CD14-positive monocyte (primary cell): ENCODE measurements around the gene FRY. TPM values are rescaled to one million over a fixed set of nuclear protein-coding genes. Genes with fewer than 3 reads are reported as not detected.

Source experiments
- DNase-seq, 3 donors: peaks; one replicate each; pipeline ENCODE4 v3.0.0-alpha.2; 2011 to 2022
- H2AFZ ChIP-seq: 2 replicates; pipeline ENCODE4 v1.6.0; 2012; ENCODE audit warnings: mild to moderate bottlenecking, low read depth, low read length, inconsistent platforms; ENCODE audit not compliant: insufficient read depth, poor library complexity, severe bottlenecking
- H3K27ac ChIP-seq, 2 donors: 1 replicate in 1 of 2; 2 replicates in 1 of 2; pipeline ENCODE4 v1.5.1; 2012 to 2013; ENCODE audit warnings: low read length in 2 of 2, control low read depth in 1 of 2, inconsistent platforms in 1 of 2, low read depth in 1 of 2, mild to moderate bottlenecking in 1 of 2
- H3K27me3 ChIP-seq, 2 donors: one replicate each; pipeline versions ENCODE4 v1.6.0 to v1.6.1; 2011 to 2013; ENCODE audit warnings: low read length in 2 of 2; ENCODE audit not compliant: control insufficient read depth in 2 of 2, insufficient read depth in 2 of 2
- H3K36me3 ChIP-seq, 2 donors: replicated peaks in 1 of 2; 1 replicate in 1 of 2; 2 replicates in 1 of 2; pipeline versions ENCODE4 v1.5.1 to v1.6.1; 2012 to 2013; ENCODE audit warnings: low read length in 2 of 2, control low read depth in 1 of 2, inconsistent platforms in 1 of 2, mild to moderate bottlenecking in 1 of 2; ENCODE audit not compliant: insufficient read depth in 2 of 2, control insufficient read depth in 1 of 2
- H3K4me1 ChIP-seq, 2 donors: 1 replicate in 1 of 2; 2 replicates in 1 of 2; pipeline versions ENCODE4 v1.5.1 to v1.6.1; 2012 to 2013; ENCODE audit warnings: low read length in 2 of 2, control low read depth in 1 of 2, inconsistent platforms in 1 of 2, mild to moderate bottlenecking in 1 of 2, moderate library complexity in 1 of 2; ENCODE audit not compliant: insufficient read depth in 2 of 2, control insufficient read depth in 1 of 2
- H3K4me2 ChIP-seq: replicated peaks from 2 replicates; pipeline ENCODE3; 2012; ENCODE audit warnings: low read length, moderate library complexity, mild to moderate bottlenecking; ENCODE audit not compliant: poor library complexity, severe bottlenecking; ENCODE audit errors: extremely low read depth
- H3K4me3 ChIP-seq, 3 experiments: fragments of 200-600 bp in 1 of 3; sonication (generic) in 1 of 3; replicated peaks in 1 of 3; 1 replicate in 2 of 3; 2 replicates in 1 of 3; pipeline ENCODE4 v1.5.1; 2011 to 2013; ENCODE audit warnings: low read length in 3 of 3, mild to moderate bottlenecking in 3 of 3, control low read depth in 2 of 3, low read depth in 2 of 3, inconsistent platforms in 1 of 3, moderate library complexity in 1 of 3
- H3K79me2 ChIP-seq: 2 replicates; pipeline ENCODE4 v1.6.0; 2012; ENCODE audit warnings: mild to moderate bottlenecking, control low read depth, inconsistent platforms, low read length, moderate library complexity; ENCODE audit not compliant: insufficient read depth
- H3K9ac ChIP-seq: 2 replicates; pipeline ENCODE4 v1.6.0; 2017; ENCODE audit warnings: low read length, mild to moderate bottlenecking; ENCODE audit not compliant: insufficient read depth, poor library complexity, severe bottlenecking
- H3K9me3 ChIP-seq, 2 donors: replicated peaks in 1 of 2; 1 replicate in 1 of 2; 2 replicates in 1 of 2; pipeline versions ENCODE4 v1.5.1 to v1.6.1; 2012 to 2013; ENCODE audit warnings: low read length in 2 of 2, control low read depth in 1 of 2; ENCODE audit not compliant: control insufficient read depth in 1 of 2, insufficient read depth in 1 of 2
- H4K20me1 ChIP-seq: 2 replicates; pipeline ENCODE4 v1.6.0; 2012; ENCODE audit warnings: mild to moderate bottlenecking, low read length, control low read depth, moderate library complexity; ENCODE audit not compliant: insufficient read depth
- H3K27ac Mint-ChIP-seq, 7 donors: one replicate each; pipeline ENCODE4 v1.8.0; 2020; ENCODE audit warnings: mild to moderate bottlenecking in 7 of 7, mixed read lengths in 7 of 7, moderate library complexity in 6 of 7, inconsistent platforms in 2 of 7
- H3K27me3 Mint-ChIP-seq, 3 donors: one replicate each; pipeline ENCODE4 v1.8.0; 2021 to 2022; ENCODE audit warnings: low read depth in 3 of 3, mild to moderate bottlenecking in 3 of 3, mixed read lengths in 3 of 3, moderate library complexity in 3 of 3, inconsistent platforms in 1 of 3
- H3K36me3 Mint-ChIP-seq, 2 donors: one replicate each; pipeline ENCODE4 v1.8.0; 2020; ENCODE audit warnings: mixed read lengths in 2 of 2, inconsistent platforms in 1 of 2, mild to moderate bottlenecking in 1 of 2
- H3K4me1 Mint-ChIP-seq: one replicate; pipeline ENCODE4 v1.8.0; 2020; ENCODE audit warnings: mild to moderate bottlenecking, mixed read lengths
- H3K4me3 Mint-ChIP-seq, 2 donors: one replicate each; pipeline ENCODE4 v1.8.0; 2020; ENCODE audit warnings: mild to moderate bottlenecking in 2 of 2, mixed read lengths in 2 of 2, moderate library complexity in 1 of 2
- H3K9me3 Mint-ChIP-seq, 7 donors: one replicate each; pipeline ENCODE4 v1.8.0; 2020 to 2022; ENCODE audit warnings: mixed read lengths in 7 of 7, mild to moderate bottlenecking in 6 of 7, moderate library complexity in 6 of 7, inconsistent platforms in 2 of 7
- CTCF ChIP-seq: fragments of 200-600 bp; IDR thresholded peaks from one replicate; pipeline ENCODE4 v1.8.0; 2022; ENCODE audit warnings: antibody characterized with exemption, mild to moderate bottlenecking
- WGBS: methylation state at CpG from one replicate; pipeline ENCODE4 v1.1.5; 2013; ENCODE audit warnings: missing lambda C conversion rate; ENCODE audit not compliant: insufficient coverage; 5-methylcytosine and 5-hydroxymethylcytosine counted together
- intact Hi-C, 2 donors: fragments of 100-400 bp; cut with micrococcal nuclease; formaldehyde crosslinking; loops; one replicate each; pipeline versions ENCODE4 v1.15.0 to v1.15.1; 2023
- polyA plus RNA-seq, 3 donors: library from polyadenylated mRNA; depleted of rRNA in 1 of 3; unstranded in 2 of 3; stranded (reverse) in 1 of 3; fragments of 300-500 nt in 2 of 3; fragments of >200 nt in 1 of 3; fragmentation: Illumina TruSeq in 2 of 3; gene quantifications; 1 replicate in 2 of 3; 2 replicates in 1 of 3; pipeline ENCODE4 v1.2.3, GENCODE V29; 2012 to 2021

The FRY gene
- polyA plus RNA-seq, 3 donors = 3.9 to 31.8 (median 5.0) TPM

- Histone ChIP-seq H3K9me3 (no peaks in the 10 kb centered on the region), H2AFZ (no peak overlapping the region), H3K4me2 (no peak overlapping the region), H3K79me2 (no peaks in the 10 kb centered on the region), H3K9ac (no peak overlapping the region), H3K27me3 (no peaks in the 10 kb centered on the region), H4K20me1 (no peaks in the 10 kb centered on the region), H3K27ac (peak overlapping the region in 1 of 2 donors; percentile 27), H3K4me1 (no peaks in the 10 kb centered on the region), H3K36me3 (peaks cover 83 to 95% of the 10 kb centered on the region in 2 donors), H3K4me3 (no peak overlapping the region)
- Mint-ChIP-seq H3K27ac (peak overlapping the region in 1 of 7 donors; percentile 54), H3K36me3 (peaks cover 73 to 85% of the 10 kb centered on the region in 2 donors), H3K27me3 (no peaks in the 10 kb centered on the region), H3K4me1 (no peaks in the 10 kb centered on the region), H3K9me3 (no peaks in the 10 kb centered on the region), H3K4me3 (no peak overlapping the region)
- TF ChIP-seq CTCF = no peak
- WGBS = 100% methylated on average over 1 of the region's 2 CpGs
- intact Hi-C loops = no loop called here
- no peak for DNase-seq
Measured at GRCh38 chr13:32191452-32191998, 160.0 kb downstream of the FRY start.

- H3K9me3 ChIP-seq = no peaks in the 10 kb centered on the region
- Mint-ChIP-seq H3K4me3 (no peak overlapping the region), H3K4me1 (no peaks in the 10 kb centered on the region), H3K9me3 (no peaks in the 10 kb centered on the region), H3K36me3 (peaks cover 73 to 81% of the 10 kb centered on the region in 2 donors), H3K27ac (no peak overlapping the region), H3K27me3 (no peaks in the 10 kb centered on the region)
- no peak overlapping the region for H3K4me2 ChIP-seq
- no peak for TF ChIP-seq CTCF
- no peaks in the 10 kb centered on the region for H4K20me1 ChIP-seq
- H3K4me3 ChIP-seq = no peak overlapping the region
- no peak overlapping the region for H3K9ac ChIP-seq
- H3K27ac ChIP-seq = no peak overlapping the region
- peaks cover 70 to 97% of the 10 kb centered on the region in 2 donors for H3K36me3 ChIP-seq
- no peak overlapping the region for H2AFZ ChIP-seq
- intact Hi-C loops = no loop called here
- H3K27me3 ChIP-seq = no peaks in the 10 kb centered on the region
- no peaks in the 10 kb centered on the region for H3K4me1 ChIP-seq
- no peaks in the 10 kb centered on the region for H3K79me2 ChIP-seq
- DNase-seq = no peak
Measured at GRCh38 chr13:32195713-32196112, 164.1 kb downstream of the FRY start.
